Natural killer cell (primary cell): ENCODE measurements around the gene CHTF18. TPM values are rescaled to one million over a fixed set of nuclear protein-coding genes. Genes with fewer than 3 reads are reported as not detected.

ENCODE experiments used
- ATAC-seq, 3 donors: fragments of 150-1000 bp in 2 of 3; fragments of 200-7000 bp in 1 of 3; cut with Tn5 transposase; 1 replicate in 1 of 3; 2 replicates in 2 of 3; pipeline ENCODE4 v1.10.0; 2021; ENCODE audit warnings: mild to moderate bottlenecking in 2 of 3, moderate library complexity in 2 of 3
- DNase-seq, 2 donors: peaks; one replicate each; pipeline versions ENCODE4 v3.0.0 to v3.0.0-alpha.2; 2013 to 2021; ENCODE audit warnings: mixed read lengths in 1 of 2
- H3K27ac ChIP-seq: one replicate; pipeline ENCODE4 v1.5.1; 2013; ENCODE audit warnings: mild to moderate bottlenecking, low read length
- H3K27me3 ChIP-seq: one replicate; pipeline ENCODE4 v1.6.1; 2013; ENCODE audit warnings: low read length; ENCODE audit not compliant: control insufficient read depth, insufficient read depth
- H3K36me3 ChIP-seq: one replicate; pipeline ENCODE4 v1.6.1; 2013; ENCODE audit warnings: low read length; ENCODE audit not compliant: control insufficient read depth, insufficient read depth
- H3K4me1 ChIP-seq: one replicate; pipeline ENCODE4 v1.6.1; 2013; ENCODE audit warnings: low read length; ENCODE audit not compliant: control insufficient read depth, insufficient read depth
- H3K4me3 ChIP-seq: one replicate; pipeline ENCODE4 v1.5.1; 2013; ENCODE audit warnings: low read length
- H3K9me3 ChIP-seq: one replicate; pipeline ENCODE4 v1.6.1; 2013; ENCODE audit warnings: low read length; ENCODE audit not compliant: control insufficient read depth, insufficient read depth
- H3K27ac Mint-ChIP-seq, 2 donors: one replicate each; pipeline ENCODE4 v1.8.0; 2022; ENCODE audit warnings: mild to moderate bottlenecking in 2 of 2, mixed read lengths in 2 of 2, moderate library complexity in 1 of 2
- H3K27me3 Mint-ChIP-seq, 2 donors: one replicate each; pipeline ENCODE4 v1.8.0; 2022; ENCODE audit warnings: low read depth in 2 of 2, mixed read lengths in 2 of 2
- H3K36me3 Mint-ChIP-seq: one replicate; pipeline ENCODE4 v1.8.0; 2022; ENCODE audit warnings: mixed read lengths
- H3K4me1 Mint-ChIP-seq, 2 donors: one replicate each; pipeline ENCODE4 v1.8.0; 2022; ENCODE audit warnings: mixed read lengths in 2 of 2
- H3K4me3 Mint-ChIP-seq: one replicate; pipeline ENCODE4 v1.8.0; 2022; ENCODE audit warnings: mild to moderate bottlenecking, moderate library complexity, mixed read lengths
- H3K9me3 Mint-ChIP-seq, 2 donors: one replicate each; pipeline ENCODE4 v1.8.0; 2022; ENCODE audit warnings: mixed read lengths in 2 of 2
- WGBS: methylation state at CpG from one replicate; pipeline ENCODE4 v1.1.7; 2013; ENCODE audit warnings: missing lambda C conversion rate; ENCODE audit not compliant: insufficient coverage; 5-methylcytosine and 5-hydroxymethylcytosine counted together
- intact Hi-C: fragments of 100-400 bp; cut with micrococcal nuclease; formaldehyde crosslinking; loops from one replicate; pipeline ENCODE4 v1.14.2; 2022
- total RNA-seq, 4 donors: library from RNA; stranded (reverse); fragments of 120-200 nt in 1 of 4; gene quantifications; one replicate each; pipeline versions ENCODE4 v1.2.3 to v1.2.4, GENCODE V29; 2013 to 2022
- TF ChIP-seq, protein P1 (sequence below): fragments of 200-600 bp; IDR thresholded peaks from one replicate; pipeline ENCODE4 v1.8.0; 2022; ENCODE audit warnings: antibody characterized with exemption

CHTF18 gene
- total RNA-seq, 3 donors from 2014 or later (not counting 1 experiment from before 2014, with no cell fraction given): 26.7 to 52.4 (median 40.5) TPM

DNA sequence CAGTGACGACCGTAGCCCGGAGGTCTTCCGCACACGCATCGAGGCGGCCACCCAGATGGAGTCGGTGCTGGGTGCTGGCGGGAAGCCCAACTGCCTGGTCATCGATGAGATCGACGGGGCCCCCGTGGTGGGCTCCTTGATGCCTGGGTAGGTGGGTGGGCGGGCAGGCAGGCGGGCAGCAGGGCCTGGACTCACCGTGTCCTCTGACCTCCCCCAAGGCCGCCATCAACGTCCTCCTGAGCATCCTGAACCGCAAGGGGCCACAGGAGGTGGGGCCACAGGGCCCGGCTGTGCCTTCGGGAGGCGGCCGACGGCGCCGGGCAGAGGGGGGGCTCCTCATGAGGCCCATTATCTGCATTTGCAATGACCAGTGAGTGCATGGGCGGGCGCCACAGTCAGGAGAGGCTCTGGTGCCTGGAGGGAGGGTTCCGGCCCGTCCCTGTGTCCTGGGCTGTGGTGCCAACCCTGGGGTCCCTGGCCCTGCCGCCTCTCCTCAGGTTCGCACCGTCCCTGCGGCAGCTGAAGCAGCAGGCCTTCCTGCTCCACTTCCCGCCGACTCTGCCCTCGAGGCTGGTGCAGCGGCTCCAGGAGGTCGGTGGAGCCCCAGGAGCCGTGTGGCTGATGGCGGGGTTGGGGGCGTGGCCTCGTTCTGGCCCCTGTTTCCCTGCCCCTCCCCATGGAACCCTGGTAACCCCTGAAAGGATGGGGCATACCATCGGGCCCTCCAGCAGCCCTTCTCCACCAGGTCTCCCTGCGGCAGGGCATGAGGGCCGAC, 4.0 kb downstream of the CHTF18 start:
- Histone ChIP-seq H3K4me3 (no peak overlapping the region), H3K36me3 (no peaks in the 10 kb centered on the region), H3K4me1 (peaks cover 15% of the 10 kb centered on the region), H3K9me3 (no peaks in the 10 kb centered on the region), H3K27me3 (no peaks in the 10 kb centered on the region), H3K27ac (no peak overlapping the region)
- DNase-seq: no peak
- 96% methylated on average over 46 of the region's 46 CpGs for WGBS
- Mint-ChIP-seq H3K4me3 (no peak overlapping the region), H3K9me3 (no peaks in the 10 kb centered on the region), H3K4me1 (peaks cover 0 to 4% of the 10 kb centered on the region in 2 donors), H3K27me3 (no peaks in the 10 kb centered on the region), H3K27ac (no peak overlapping the region), H3K36me3 (no peaks in the 10 kb centered on the region)
- intact Hi-C loops: no loop called here
- ATAC-seq: no peak
- TF ChIP-seq, protein P1, sequence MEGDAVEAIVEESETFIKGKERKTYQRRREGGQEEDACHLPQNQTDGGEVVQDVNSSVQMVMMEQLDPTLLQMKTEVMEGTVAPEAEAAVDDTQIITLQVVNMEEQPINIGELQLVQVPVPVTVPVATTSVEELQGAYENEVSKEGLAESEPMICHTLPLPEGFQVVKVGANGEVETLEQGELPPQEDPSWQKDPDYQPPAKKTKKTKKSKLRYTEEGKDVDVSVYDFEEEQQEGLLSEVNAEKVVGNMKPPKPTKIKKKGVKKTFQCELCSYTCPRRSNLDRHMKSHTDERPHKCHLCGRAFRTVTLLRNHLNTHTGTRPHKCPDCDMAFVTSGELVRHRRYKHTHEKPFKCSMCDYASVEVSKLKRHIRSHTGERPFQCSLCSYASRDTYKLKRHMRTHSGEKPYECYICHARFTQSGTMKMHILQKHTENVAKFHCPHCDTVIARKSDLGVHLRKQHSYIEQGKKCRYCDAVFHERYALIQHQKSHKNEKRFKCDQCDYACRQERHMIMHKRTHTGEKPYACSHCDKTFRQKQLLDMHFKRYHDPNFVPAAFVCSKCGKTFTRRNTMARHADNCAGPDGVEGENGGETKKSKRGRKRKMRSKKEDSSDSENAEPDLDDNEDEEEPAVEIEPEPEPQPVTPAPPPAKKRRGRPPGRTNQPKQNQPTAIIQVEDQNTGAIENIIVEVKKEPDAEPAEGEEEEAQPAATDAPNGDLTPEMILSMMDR: no peak

DNA sequence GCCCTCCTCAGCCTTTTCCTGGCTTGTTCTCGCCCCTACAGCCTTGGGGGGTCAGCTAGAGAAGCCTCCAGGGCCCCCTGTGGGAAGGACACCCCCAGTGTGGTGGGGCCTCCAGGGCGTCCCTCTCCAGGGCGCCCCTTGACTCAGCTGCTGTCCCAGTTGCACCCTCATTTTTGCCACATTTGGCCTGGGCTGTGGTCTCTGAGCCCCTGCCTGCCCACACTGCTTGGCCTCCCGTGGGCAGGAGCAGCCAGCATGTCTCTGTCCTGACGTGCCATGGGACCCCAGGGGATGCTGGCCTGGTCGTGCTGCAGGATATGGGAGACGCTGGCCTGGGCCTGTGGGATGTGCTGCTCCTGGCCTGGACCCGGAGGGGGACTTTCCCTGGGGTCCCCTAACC, 5.0 kb downstream of the CHTF18 start:
- TF ChIP-seq, protein P1: no peak
- peaks cover 0 to 3% of the 10 kb centered on the region in 2 donors for H3K27me3 Mint-ChIP-seq
- H3K9me3 ChIP-seq: no peaks in the 10 kb centered on the region
- no peak overlapping the region for H3K27ac Mint-ChIP-seq
- H3K36me3 Mint-ChIP-seq: no peaks in the 10 kb centered on the region
- no peak overlapping the region for H3K4me3 ChIP-seq
- H3K4me1 Mint-ChIP-seq: no peaks in the 10 kb centered on the region
- no peaks in the 10 kb centered on the region for H3K27me3 ChIP-seq
- ATAC-seq (no peak), DNase-seq (no peak)
- no peaks in the 10 kb centered on the region for H3K9me3 Mint-ChIP-seq
- H3K27ac ChIP-seq: no peak overlapping the region
- H3K4me1 ChIP-seq: peaks cover 9% of the 10 kb centered on the region
- intact Hi-C loops: no loop called here
- 94% methylated on average over 8 of the region's 8 CpGs for WGBS
- no peaks in the 10 kb centered on the region for H3K36me3 ChIP-seq
- H3K4me3 Mint-ChIP-seq: no peak overlapping the region

DNA sequence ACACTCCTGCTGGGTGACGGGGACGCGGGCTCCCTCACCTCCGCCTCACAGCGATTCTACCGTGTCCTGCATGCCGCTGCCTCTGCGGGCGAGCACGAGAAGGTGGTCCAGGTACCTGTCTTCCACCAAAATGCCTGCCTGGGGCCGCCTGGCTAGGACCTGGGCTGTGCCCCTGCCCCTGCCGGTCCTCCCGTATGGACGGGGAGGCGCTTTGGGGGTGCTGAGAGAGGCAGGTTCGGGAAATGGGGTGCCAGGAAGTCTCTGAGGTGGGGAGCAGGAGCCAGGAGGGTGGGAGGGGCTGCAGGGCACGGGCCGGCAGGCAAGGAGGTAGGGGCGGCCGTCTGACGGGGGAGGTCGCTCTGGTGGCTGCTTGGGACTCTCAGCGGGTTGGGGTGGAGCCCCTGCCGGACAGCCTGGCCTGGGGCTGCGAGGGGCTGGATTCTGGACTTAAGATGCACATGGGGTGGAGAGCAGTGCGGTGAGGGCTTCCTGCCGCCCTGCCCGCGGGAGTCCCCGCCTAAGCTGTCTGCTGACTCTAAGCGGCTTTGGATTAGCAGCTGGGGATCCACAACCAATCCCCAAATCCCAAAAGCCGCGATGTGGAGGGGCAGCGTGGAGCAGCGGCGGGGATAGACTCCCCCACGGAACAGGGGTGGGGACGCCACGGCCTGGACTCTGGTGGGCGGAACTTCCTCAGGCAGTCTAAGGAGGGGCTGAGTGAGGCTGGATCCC, 5.8 kb downstream of the CHTF18 start:
- DNase-seq (no peak), ATAC-seq (no peak)
- Histone ChIP-seq H3K4me1 (peaks cover 4% of the 10 kb centered on the region), H3K27ac (no peak overlapping the region), H3K27me3 (no peaks in the 10 kb centered on the region), H3K4me3 (no peak overlapping the region), H3K36me3 (no peaks in the 10 kb centered on the region), H3K9me3 (no peaks in the 10 kb centered on the region)
- no peak overlapping the region for H3K4me3 Mint-ChIP-seq
- intact Hi-C loops: no loop called here
- 94% methylated on average over 40 of the region's 40 CpGs for WGBS
- peaks cover 0 to 3% of the 10 kb centered on the region in 2 donors for H3K27me3 Mint-ChIP-seq
- H3K36me3 Mint-ChIP-seq: no peaks in the 10 kb centered on the region
- TF ChIP-seq, protein P1: no peak
- H3K9me3 Mint-ChIP-seq: no peaks in the 10 kb centered on the region
- H3K4me1 Mint-ChIP-seq: no peaks in the 10 kb centered on the region
- H3K27ac Mint-ChIP-seq: no peak overlapping the region
